Cardiac fibroblast (primary cell): ENCODE data around the gene BAZ1B.

Experiments
- DNase-seq, 2 donors: peaks; one replicate each; pipeline versions ENCODE4 v3.0.0 to v3.0.0-alpha.2; 2010; ENCODE audit warnings: low read depth in 2 of 2
- H3K4me3 ChIP-seq, 2 donors: replicated peaks in 1 of 2; 1 replicate in 1 of 2; 2 replicates in 1 of 2; pipeline ENCODE4 v1.5.1; 2011; ENCODE audit warnings: low read depth in 2 of 2, low read length in 2 of 2, mild to moderate bottlenecking in 2 of 2, moderate library complexity in 1 of 2
- TF ChIP-seq, protein P1 (sequence below): IDR thresholded peaks from one replicate; pipeline ENCODE4 v1.5.1; 2011; ENCODE audit warnings: low read depth, mild to moderate bottlenecking, low read length, inconsistent platforms

BAZ1B gene

DNA sequence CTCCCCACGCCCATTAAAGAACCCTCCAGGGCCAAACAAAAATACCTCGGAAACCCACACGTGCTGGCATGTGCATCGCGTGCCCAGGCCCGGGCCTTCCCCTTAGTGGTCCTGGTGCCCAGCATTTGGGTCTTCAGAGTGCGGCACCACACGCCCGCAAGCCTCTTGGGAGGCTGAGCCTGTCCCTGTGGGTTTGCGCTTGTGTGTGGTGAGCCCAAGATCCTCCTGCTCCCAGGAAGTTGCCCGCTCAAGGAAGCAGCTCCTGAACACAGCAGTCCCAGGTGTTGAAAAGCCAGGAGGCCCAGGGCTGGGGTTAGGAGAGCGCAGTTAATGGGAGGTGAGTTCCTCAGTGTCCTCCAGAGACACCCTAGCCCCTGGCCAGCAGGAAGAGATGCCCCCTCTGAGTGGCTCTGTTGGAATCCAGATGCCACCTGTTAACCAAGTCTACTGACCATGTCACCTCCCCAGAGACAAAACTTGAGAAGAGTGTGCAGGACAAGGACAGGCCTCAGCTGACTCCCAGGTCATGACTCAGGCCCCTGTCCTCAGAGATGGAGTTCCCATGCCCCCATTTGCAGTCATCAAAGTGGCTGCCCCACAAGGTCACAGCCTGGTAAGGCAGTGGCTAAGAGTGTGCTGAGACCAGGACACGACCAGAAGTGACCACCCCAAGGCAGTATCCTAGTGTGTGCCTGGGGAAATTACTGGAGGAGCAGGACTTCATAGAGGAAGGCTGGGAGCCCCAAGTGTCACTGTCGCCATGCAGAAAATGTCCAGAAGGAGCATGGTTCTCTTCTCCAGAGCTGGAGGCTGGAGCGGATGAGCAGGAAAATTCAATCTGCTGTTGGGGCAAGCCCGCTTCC, 83.3 kb downstream of the BAZ1B start:
- TF ChIP-seq, protein P1, sequence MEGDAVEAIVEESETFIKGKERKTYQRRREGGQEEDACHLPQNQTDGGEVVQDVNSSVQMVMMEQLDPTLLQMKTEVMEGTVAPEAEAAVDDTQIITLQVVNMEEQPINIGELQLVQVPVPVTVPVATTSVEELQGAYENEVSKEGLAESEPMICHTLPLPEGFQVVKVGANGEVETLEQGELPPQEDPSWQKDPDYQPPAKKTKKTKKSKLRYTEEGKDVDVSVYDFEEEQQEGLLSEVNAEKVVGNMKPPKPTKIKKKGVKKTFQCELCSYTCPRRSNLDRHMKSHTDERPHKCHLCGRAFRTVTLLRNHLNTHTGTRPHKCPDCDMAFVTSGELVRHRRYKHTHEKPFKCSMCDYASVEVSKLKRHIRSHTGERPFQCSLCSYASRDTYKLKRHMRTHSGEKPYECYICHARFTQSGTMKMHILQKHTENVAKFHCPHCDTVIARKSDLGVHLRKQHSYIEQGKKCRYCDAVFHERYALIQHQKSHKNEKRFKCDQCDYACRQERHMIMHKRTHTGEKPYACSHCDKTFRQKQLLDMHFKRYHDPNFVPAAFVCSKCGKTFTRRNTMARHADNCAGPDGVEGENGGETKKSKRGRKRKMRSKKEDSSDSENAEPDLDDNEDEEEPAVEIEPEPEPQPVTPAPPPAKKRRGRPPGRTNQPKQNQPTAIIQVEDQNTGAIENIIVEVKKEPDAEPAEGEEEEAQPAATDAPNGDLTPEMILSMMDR: no peak
- H3K4me3 ChIP-seq: no peak overlapping the region
- no peak for DNase-seq

DNA sequence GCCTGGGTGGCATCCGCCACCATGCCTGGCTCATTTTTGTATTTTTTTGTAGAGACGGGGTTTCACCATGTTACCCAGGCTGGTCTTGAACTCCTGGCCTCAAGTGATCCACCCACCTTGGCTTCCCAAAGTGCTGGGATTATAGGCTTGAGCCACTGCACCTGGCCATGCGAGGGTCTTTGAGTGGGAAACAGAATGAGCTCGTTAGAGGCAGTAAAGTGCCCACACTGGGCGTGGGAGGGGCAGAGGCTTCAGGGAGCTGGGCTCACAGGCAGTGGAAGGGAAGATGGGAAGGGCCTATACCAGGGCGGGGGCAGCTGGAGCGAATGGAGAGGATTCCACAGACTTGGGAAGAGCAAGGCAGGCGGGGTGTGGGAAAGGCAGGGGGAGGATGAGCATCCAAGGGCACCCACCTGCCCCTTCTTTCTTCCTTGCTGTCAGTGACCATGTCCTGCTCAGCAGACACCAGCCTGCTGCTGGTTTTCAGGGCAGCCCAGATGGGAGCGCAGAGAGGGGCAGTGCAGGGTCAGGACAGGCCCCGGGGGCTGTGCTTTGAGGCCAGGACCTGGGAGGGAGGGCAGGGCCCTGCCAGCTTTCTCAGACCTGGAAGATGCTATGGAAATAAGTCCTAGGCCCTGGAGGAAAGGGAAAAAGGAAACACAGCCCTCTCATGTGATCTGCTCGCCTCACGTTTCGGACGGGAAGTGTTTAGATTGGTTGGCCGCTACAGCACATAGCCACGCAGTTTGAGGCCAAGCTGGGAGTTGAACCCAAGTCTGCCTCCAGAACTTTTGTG, 84.3 kb downstream of the BAZ1B start:
- no peak for DNase-seq
- no peak overlapping the region for H3K4me3 ChIP-seq
- TF ChIP-seq, protein P1: no peak

DNA sequence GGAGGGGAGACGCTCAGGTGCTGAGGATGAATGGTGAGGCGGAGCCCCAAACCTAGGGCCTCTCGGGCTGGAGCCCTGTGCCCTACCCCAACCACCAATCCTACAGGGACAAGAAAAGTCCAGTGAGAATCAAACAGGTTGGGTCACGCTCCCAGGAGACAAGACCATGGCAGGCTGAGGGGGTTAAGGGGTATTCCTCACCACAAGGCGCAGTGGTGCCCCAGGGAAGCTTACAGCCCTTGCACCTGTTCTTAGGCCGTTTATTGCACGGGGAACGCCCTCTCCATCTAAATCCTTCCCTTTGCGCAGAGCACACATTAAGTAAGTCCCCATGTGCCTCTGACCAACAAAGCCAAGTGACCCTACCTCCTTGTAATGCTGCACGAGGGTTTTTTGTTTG, 85.0 kb downstream of the BAZ1B start:
- no peak overlapping the region for H3K4me3 ChIP-seq

DNA sequence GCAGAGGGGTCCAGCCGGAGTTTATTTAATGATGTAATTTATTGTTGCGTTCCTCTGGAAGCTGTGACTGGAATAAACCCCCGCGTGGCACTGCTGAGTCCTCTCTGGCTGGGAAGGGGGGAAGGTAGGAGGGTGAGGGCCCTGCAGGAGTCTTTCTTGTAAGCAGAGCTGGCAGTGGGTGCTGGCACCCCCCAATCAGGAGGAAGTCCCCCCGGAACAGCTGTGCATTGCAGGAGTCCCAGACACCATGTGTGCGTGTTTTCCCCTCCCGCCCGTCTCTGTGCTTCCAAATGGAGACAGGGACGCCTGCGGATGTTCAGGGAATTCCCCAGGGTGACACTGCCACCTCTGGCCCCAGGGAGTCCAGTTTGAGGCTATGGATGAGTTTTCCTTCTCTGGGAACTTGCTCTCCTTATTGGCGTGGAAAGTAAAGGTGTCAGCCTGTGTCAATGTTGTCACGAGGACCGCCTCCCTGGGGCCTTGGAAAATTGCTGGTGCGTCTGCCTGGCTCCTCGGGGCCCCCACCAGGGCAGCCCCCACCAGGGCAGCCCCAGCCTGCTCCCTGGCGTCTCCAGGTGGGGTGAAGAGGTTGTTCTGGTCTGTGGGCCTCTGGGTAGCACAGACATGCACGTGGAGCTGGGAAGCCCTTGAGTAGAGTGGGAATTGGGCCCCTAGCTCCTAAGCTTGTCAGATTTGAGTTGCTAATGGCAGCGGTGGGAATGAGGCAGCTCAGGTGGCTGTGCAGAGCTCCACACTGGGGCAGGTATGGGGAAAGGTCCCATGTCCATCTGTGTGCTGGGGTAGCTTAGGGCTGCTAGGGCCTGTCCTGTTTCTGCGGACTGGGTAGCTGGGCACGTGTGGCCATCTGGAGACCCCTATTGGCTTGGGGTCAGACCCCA, 85.8 kb downstream of the BAZ1B start:
- no peak for DNase-seq
- no peak overlapping the region for H3K4me3 ChIP-seq
- TF ChIP-seq, protein P1: no peak

More for the DNA sequence above, 85.0 kb downstream of the BAZ1B start:
- TF ChIP-seq, protein P1: no peak
- no peak for DNase-seq

DNA sequence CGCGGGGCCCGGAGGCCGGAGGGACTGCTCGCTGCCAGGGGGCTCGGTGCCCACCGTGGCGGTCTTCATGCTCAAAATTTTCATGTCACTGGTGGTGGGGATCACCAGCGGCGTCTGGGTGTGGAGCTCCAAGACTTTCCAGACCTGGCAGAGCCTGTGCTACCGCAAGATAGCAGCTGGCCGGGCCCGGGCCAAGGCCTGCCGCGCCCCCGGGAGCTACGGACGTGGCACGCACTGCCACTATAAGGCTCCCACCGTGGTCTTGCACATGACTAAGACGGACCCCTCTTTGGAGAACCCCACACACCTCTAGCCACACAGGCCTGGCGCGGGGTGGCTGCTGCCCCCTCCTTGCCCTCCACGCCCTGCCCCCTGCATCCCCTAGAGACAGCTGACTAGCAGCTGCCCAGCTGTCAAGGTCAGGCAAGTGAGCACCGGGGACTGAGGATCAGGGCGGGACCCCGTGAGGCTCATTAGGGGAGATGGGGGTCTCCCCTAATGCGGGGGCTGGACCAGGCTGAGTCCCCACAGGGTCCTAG, 86.6 kb downstream of the BAZ1B start:
- no peak for DNase-seq
- TF ChIP-seq, protein P1: no peak
- H3K4me3 ChIP-seq: no peak overlapping the region

DNA sequence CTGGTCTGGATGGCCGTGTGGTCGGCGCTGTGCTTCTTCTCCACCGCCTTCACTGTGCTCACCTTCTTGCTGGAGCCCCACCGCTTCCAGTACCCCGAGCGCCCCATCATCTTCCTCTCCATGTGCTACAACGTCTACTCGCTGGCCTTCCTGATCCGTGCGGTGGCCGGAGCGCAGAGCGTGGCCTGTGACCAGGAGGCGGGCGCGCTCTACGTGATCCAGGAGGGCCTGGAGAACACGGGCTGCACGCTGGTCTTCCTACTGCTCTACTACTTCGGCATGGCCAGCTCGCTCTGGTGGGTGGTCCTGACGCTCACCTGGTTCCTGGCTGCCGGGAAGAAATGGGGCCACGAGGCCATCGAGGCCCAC, 87.4 kb downstream of the BAZ1B start:
- TF ChIP-seq, protein P1: no peak
- no peak for DNase-seq
- H3K4me3 ChIP-seq: no peak overlapping the region
